Activated CD4-positive, alpha-beta T cell treated with anti-CD3 and anti-CD28 coated beads, Interleukin-2, amount 10 ng/mL, durations not matched to agents 7 days and 5 days (primary cell): ENCODE measurements around the gene NENF. TPM values are rescaled to one million over a fixed set of nuclear protein-coding genes. Genes with fewer than 3 reads are reported as not detected.

Source experiments
- CTCF ChIA-PET: fragments of 350-600 bp; sonication (Branson Sonifier 250); formaldehyde crosslinking; loops from one replicate; lab custom pipeline; 2021; ENCODE audit warnings: antibody characterized with exemption; lab: Charles Lee
- POLR2A ChIA-PET: fragments of 350-600 bp; sonication (Branson Sonifier 250); formaldehyde crosslinking; loops from one replicate; lab custom pipeline; 2021; ENCODE audit warnings: antibody characterized with exemption; lab: Charles Lee
- DNase-seq: peaks from one replicate; pipeline ENCODE4 v3.0.0-alpha.2; 2020
- H3K27ac Mint-ChIP-seq: one replicate; pipeline ENCODE4 v1.8.0; 2021; ENCODE audit warnings: mild to moderate bottlenecking, moderate library complexity, mixed read lengths
- H3K27me3 Mint-ChIP-seq: one replicate; pipeline ENCODE4 v1.8.0; 2021; ENCODE audit warnings: mixed read lengths
- H3K36me3 Mint-ChIP-seq: one replicate; pipeline ENCODE4 v1.8.0; 2021; ENCODE audit warnings: low read depth, mixed read lengths
- H3K4me1 Mint-ChIP-seq: one replicate; pipeline ENCODE4 v1.8.0; 2021; ENCODE audit warnings: mixed read lengths
- H3K4me3 Mint-ChIP-seq: one replicate; pipeline ENCODE4 v1.8.0; 2021; ENCODE audit warnings: mild to moderate bottlenecking, moderate library complexity, mixed read lengths
- H3K9me3 Mint-ChIP-seq: one replicate; pipeline ENCODE4 v1.8.0; 2021; ENCODE audit warnings: mixed read lengths
- total RNA-seq, 2 experiments: library from RNA; stranded (reverse); gene quantifications; one replicate each; pipeline ENCODE4 v1.2.3, GENCODE V29; 2021

The NENF gene
- total RNA-seq, 2 experiments from 2014 or later, result 28.3 to 29.3 TPM

DNA sequence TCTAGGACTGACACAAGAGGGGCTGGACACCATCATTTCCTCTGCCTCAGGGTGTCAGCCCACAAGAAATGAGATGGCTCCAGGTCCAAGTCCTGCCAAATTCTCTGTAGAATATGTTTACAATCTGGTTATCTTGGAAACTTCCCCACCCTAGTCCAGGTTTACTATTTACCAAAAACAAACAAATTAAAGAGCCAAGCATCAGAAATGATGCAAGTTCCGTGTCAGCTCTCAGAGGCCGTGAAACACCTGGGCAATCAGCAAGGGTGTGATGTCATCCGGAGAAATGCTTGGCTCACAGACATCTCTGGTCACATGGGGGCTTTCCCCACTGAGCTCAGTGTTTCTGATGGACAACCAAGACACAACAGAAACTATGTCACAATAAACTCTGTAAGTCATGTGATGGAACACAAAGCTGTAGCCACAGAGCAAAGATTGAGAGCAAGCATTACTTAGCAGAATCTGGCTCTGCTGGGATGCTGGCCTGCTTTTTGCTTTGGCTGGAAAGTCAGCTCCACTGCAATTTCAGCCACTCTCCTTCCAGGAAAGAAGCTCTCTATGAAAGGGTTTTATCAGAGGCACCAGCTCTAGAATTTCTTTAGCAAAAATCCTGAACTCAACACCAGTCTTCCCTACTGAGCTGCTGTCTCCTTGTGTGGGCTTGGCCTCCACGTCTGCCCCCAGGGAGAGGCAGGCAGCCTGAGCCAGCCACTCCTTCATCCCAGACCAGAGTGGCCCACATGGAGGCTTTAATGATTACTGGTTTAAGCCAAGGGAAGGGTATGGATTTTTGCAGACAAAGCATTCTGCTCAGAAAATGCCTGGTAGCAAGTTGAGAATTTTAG, 55.9 kb downstream of the NENF start:
- no peak overlapping the region for H3K4me3 Mint-ChIP-seq
- no peak overlapping the region for H3K27ac Mint-ChIP-seq
- no peaks in the 10 kb centered on the region for H3K9me3 Mint-ChIP-seq
- H3K4me1 Mint-ChIP-seq, result no peaks in the 10 kb centered on the region
- peaks cover 2% of the 10 kb centered on the region for H3K27me3 Mint-ChIP-seq
- ChIA-PET CTCF (interaction anchor here (1.1 to 3.1 kb wide), 4 partner anchors 11 to 33 kb away, joined by 3 to 20 read pairs (median 5); no protein-coding TSS in a partner anchor), POLR2A (no interaction called here)
- H3K36me3 Mint-ChIP-seq, result no peaks in the 10 kb centered on the region
- DNase-seq, result no peak

DNA sequence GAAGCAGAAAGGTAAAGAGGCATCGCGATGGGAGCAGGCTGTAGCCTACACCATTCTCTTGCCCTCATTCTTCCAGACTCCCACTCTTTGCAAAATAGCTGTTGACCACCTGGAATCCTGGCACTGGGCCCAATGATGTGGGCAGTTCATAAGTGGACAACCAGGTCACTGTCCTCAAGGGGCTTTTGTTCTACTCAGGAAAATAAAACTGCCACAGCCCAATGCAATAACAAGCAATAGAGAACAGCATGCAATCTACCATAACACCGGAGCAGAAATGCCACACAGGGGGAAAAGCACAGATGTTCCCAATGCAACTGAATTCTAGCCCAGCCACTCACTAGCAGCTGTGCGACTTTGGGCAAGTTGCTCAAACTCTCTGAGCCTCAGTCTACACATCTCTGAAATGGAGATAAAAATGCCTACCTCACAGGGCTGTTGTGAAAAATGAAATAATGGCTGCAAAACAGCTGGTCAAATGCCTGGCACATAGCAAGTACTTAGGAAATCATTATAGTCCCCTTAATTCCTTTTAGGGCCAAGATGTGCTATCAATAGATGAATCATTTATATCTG, 56.7 kb downstream of the NENF start:
- Mint-ChIP-seq H3K27ac (no peak overlapping the region), H3K4me1 (no peaks in the 10 kb centered on the region), H3K9me3 (no peaks in the 10 kb centered on the region), H3K36me3 (no peaks in the 10 kb centered on the region), H3K27me3 (peaks cover 2% of the 10 kb centered on the region), H3K4me3 (no peak overlapping the region)
- ChIA-PET CTCF (interaction anchor here (1.1 to 3.1 kb wide), 4 partner anchors 12 to 34 kb away, joined by 3 to 20 read pairs (median 5); no protein-coding TSS in a partner anchor), POLR2A (no interaction called here)
- no peak for DNase-seq

DNA sequence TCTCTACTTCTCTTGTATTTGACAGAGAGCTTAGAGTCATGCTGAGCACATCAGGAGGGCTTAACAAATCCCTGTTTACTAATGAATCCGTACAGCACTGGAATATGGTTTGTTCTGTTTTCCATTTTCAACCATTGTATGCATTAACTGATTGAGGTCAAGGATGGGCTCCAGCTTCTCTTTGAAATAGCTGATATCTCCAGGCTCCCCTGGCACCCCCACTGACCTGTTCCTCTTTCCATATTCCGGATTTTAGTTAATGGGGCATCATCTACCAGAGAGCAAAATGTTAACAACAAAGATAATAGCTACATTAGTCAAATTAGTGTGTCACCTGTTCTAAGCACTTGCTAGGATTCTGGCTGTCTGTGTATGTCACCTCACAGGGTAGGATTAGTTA, 57.6 kb downstream of the NENF start:
- ChIA-PET CTCF (interaction anchor here (0.5 to 3.1 kb wide), 4 partner anchors 13 to 32 kb away, joined by 3 to 20 read pairs (median 5); no protein-coding TSS in a partner anchor), POLR2A (no interaction called here)
- H3K9me3 Mint-ChIP-seq, result no peaks in the 10 kb centered on the region
- peaks cover 2% of the 10 kb centered on the region for H3K27me3 Mint-ChIP-seq
- no peak overlapping the region for H3K27ac Mint-ChIP-seq
- no peak for DNase-seq
- H3K4me3 Mint-ChIP-seq, result no peak overlapping the region
- no peaks in the 10 kb centered on the region for H3K4me1 Mint-ChIP-seq
- H3K36me3 Mint-ChIP-seq, result no peaks in the 10 kb centered on the region

DNA sequence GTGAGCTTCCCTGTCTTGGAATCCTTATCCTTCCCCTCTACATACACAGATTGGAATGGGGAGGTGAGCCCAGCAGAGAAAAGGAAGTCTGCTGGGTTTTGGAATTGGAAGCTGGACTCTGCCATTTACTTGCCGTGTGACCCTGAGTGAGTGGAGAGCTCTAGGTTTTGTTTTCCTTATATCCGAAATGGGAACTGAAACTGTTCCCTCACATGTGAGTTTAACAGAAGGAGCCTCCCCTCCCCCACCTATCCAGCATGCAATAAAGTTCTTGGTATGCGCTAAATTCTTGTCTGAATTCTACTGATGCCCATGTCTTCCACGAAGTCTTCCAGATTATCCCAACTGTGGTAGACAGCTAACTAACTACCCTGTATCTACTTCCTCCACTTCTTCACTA, 58.7 kb downstream of the NENF start:
- H3K4me1 Mint-ChIP-seq, result no peaks in the 10 kb centered on the region
- peaks cover 2% of the 10 kb centered on the region for H3K27me3 Mint-ChIP-seq

More for the DNA sequence above, 58.7 kb downstream of the NENF start:
- no peaks in the 10 kb centered on the region for H3K36me3 Mint-ChIP-seq
- no peak for DNase-seq
- H3K9me3 Mint-ChIP-seq, result no peaks in the 10 kb centered on the region
- H3K27ac Mint-ChIP-seq, result no peak overlapping the region
- no peak overlapping the region for H3K4me3 Mint-ChIP-seq
- CTCF ChIA-PET, result interaction anchor here (1.1 to 1.4 kb wide), 2 partner anchors 15 to 131 kb away, joined by 3 to 4 read pairs; no protein-coding TSS in a partner anchor
- POLR2A ChIA-PET, result no interaction called here

Other genes with a start within 250 kb of the NENF start
- gene PPP2R5A, start 147.5 kb upstream of the NENF start, total RNA-seq, result 10 to 100 TPM; 59.9 to 63.9 TPM
- gene PACC1, start 18.0 kb upstream of the NENF start, total RNA-seq, result 10 to 100 TPM in 1 of 2 experiments, 1 to 10 TPM in 1; 9.0 to 12.2 TPM
- gene ATF3, start 175.8 kb downstream of the NENF start, total RNA-seq, result 10 to 100 TPM; 10.0 to 13.0 TPM